Mesendoderm (in vitro differentiated cells): ENCODE results near the gene SAFB.
"Not testable (repeated sequence)": the region's sequence is repeated elsewhere in the genome, so short reads cannot be mapped to it uniquely, and the experiment has no call there.

Experiments
- DNase-seq: peaks from one replicate; pipeline ENCODE4 v3.0.0; 2013
- H2AK5ac ChIP-seq: 2 replicates; pipeline ENCODE4 v1.6.1; 2013; ENCODE audit warnings: low read length, inconsistent platforms
- H2BK120ac ChIP-seq: 2 replicates; pipeline ENCODE4 v1.6.1; 2013; ENCODE audit warnings: low read depth, mild to moderate bottlenecking, low read length, moderate library complexity, mixed read lengths
- H2BK15ac ChIP-seq: replicated peaks from 2 replicates; pipeline ENCODE4 v1.6.1; 2013; ENCODE audit warnings: low read depth, mild to moderate bottlenecking, moderate library complexity
- H2BK5ac ChIP-seq: 2 replicates; pipeline ENCODE4 v1.6.1; 2013; ENCODE audit warnings: low read length, inconsistent platforms
- H3K18ac ChIP-seq: 2 replicates; pipeline ENCODE4 v1.6.1; 2013; ENCODE audit warnings: mild to moderate bottlenecking, low read length, mixed read lengths
- H3K23ac ChIP-seq: one replicate; pipeline ENCODE4 v1.6.1; 2013; ENCODE audit warnings: low read length
- H3K27ac ChIP-seq: 2 replicates; pipeline ENCODE4 v1.5.1; 2013; ENCODE audit warnings: low read depth, mild to moderate bottlenecking, inconsistent platforms, low read length, moderate library complexity
- H3K27me3 ChIP-seq: 2 replicates; pipeline ENCODE4 v1.6.1; 2013; ENCODE audit warnings: low read length, control low read depth, mild to moderate bottlenecking, inconsistent platforms; ENCODE audit not compliant: insufficient read depth, poor library complexity
- H3K36me3 ChIP-seq: 2 replicates; pipeline ENCODE4 v1.6.1; 2013; ENCODE audit warnings: low read length, inconsistent platforms; ENCODE audit not compliant: control insufficient read depth, insufficient read depth
- H3K4ac ChIP-seq: one replicate; pipeline ENCODE4 v1.6.1; 2013; ENCODE audit warnings: low read depth, mild to moderate bottlenecking, low read length, moderate library complexity
- H3K4me1 ChIP-seq: 2 replicates; pipeline ENCODE4 v1.6.1; 2013; ENCODE audit warnings: low read depth, low read length, inconsistent platforms; ENCODE audit not compliant: control insufficient read depth
- H3K4me2 ChIP-seq: 2 replicates; pipeline ENCODE4 v1.6.1; 2013; ENCODE audit warnings: low read length
- H3K4me3 ChIP-seq: 2 replicates; pipeline ENCODE4 v1.5.1; 2013; ENCODE audit warnings: mild to moderate bottlenecking, low read length
- H3K56ac ChIP-seq: one replicate; pipeline ENCODE4 v1.6.1; 2013; ENCODE audit warnings: low read length
- H3K79me1 ChIP-seq: 2 replicates; pipeline ENCODE4 v1.6.1; 2013; ENCODE audit warnings: low read length, inconsistent platforms
- H3K79me2 ChIP-seq: 2 replicates; pipeline ENCODE4 v1.6.1; 2013; ENCODE audit warnings: mild to moderate bottlenecking, low read length; ENCODE audit not compliant: control insufficient read depth, insufficient read depth
- H3K9ac ChIP-seq: 2 replicates; pipeline ENCODE4 v1.6.1; 2013; ENCODE audit warnings: low read length, inconsistent platforms
- H4K5ac ChIP-seq: one replicate; pipeline ENCODE4 v1.6.1; 2013; ENCODE audit warnings: low read length
- H4K8ac ChIP-seq: one replicate; pipeline ENCODE4 v1.6.1; 2013; ENCODE audit warnings: low read depth, mild to moderate bottlenecking, control low read depth, low read length, moderate library complexity
- WGBS: extraction: QIAGEN DNeasy Blood & Tissue Kit; methylation state at CpG from one replicate; pipeline ENCODE4 v1.1.7; 2013; ENCODE audit warnings: low lambda C conversion rate, missing lambda C conversion rate; ENCODE audit not compliant: insufficient coverage; ENCODE audit errors: extremely low coverage; 5-methylcytosine and 5-hydroxymethylcytosine counted together

SAFB gene

GRCh38 chr19:5688262-5688881, 65.5 kb downstream of the SAFB start:
- Histone ChIP-seq H3K79me2 (peaks cover 33% of the 10 kb centered on the region), H3K36me3 (peaks cover 12% of the 10 kb centered on the region)
- H4K8ac ChIP-seq, H3K4me2 ChIP-seq, H2BK5ac ChIP-seq, H3K18ac ChIP-seq, H2BK15ac ChIP-seq, H3K9ac ChIP-seq, H3K4ac ChIP-seq, H3K27me3 ChIP-seq, H3K23ac ChIP-seq, H4K5ac ChIP-seq, H3K27ac ChIP-seq, H2BK120ac ChIP-seq, H3K56ac ChIP-seq, H3K4me3 ChIP-seq, H2AK5ac ChIP-seq, DNase-seq, H3K4me1 ChIP-seq, H3K79me1 ChIP-seq: not testable (repeated sequence)
- no CpG with 5 or more reads among the region's 13 CpGs for WGBS

- Histone ChIP-seq H3K4me3 (peak within 1 kb of the TSS; percentile 50), H3K4ac (peak within 1 kb of the TSS; percentile 74)
Measured at GRCh38 chr19:5690125-5690954, 67.5 kb downstream of the SAFB start, which contains the start of gene RPL36. TSS of gene RPL36 (plus strand) at chr19:5690295. CDS start at chr19:5690508, 213 bp downstream.

GRCh38 chr19:5690955-5691821, 68.3 kb downstream of the SAFB start:
- Histone ChIP-seq H3K56ac (peak overlapping the region; percentile 100), H3K23ac (peak overlapping the region; percentile 80), H3K79me1 (peaks cover 12% of the 10 kb centered on the region), H3K36me3 (peaks cover 16% of the 10 kb centered on the region), H2BK15ac (no peak overlapping the region), H3K4me3 (peak overlapping the region; percentile 50), H4K5ac (no peak overlapping the region), H2BK5ac (no peak overlapping the region), H3K4me2 (peak overlapping the region; percentile 64), H4K8ac (no peak overlapping the region), H3K9ac (peak overlapping the region; percentile 99), H3K79me2 (peaks cover 37% of the 10 kb centered on the region), H3K4ac (peak overlapping the region; percentile 74), H3K27ac (no peak overlapping the region), H2BK120ac (no peak overlapping the region), H3K4me1 (no peaks in the 10 kb centered on the region), H2AK5ac (no peak overlapping the region), H3K18ac (no peak overlapping the region), H3K27me3 (no peaks in the 10 kb centered on the region)
- no peak for DNase-seq
- no CpG with 5 or more reads among the region's 54 CpGs for WGBS

More at GRCh38 chr19:5690125-5690954, 67.5 kb downstream of the SAFB start, which contains the start of gene RPL36:
- Histone ChIP-seq H3K27me3 (no peaks in the 10 kb centered on the region), H3K9ac (peak within 1 kb of the TSS; percentile 99), H4K8ac (no peak within 1 kb of the TSS), H4K5ac (no peak within 1 kb of the TSS), H2BK120ac (no peak within 1 kb of the TSS), H3K79me2 (peaks cover 37% of the 10 kb centered on the region), H2BK15ac (no peak within 1 kb of the TSS), H3K27ac (peak within 1 kb of the TSS; percentile 24), H2AK5ac (peak within 1 kb of the TSS; percentile 89), H3K23ac (peak within 1 kb of the TSS; percentile 81), H3K4me1 (no peaks in the 10 kb centered on the region), H3K4me2 (peak within 1 kb of the TSS; percentile 64), H3K36me3 (peaks cover 16% of the 10 kb centered on the region), H3K56ac (peak within 1 kb of the TSS; percentile 100), H3K18ac (peak within 1 kb of the TSS; percentile 52), H2BK5ac (peak within 1 kb of the TSS; percentile 86), H3K79me1 (peaks cover 12% of the 10 kb centered on the region)
- WGBS, result no CpG with 5 or more reads among the region's 73 CpGs
- DNase-seq, result peak; percentile 97

- Histone ChIP-seq H3K4me2 (peak overlapping the region; percentile 64), H3K4me3 (no peak overlapping the region), H3K4ac (no peak overlapping the region), H2AK5ac (no peak overlapping the region), H3K79me1 (peaks cover 12% of the 10 kb centered on the region), H4K8ac (no peak overlapping the region), H3K27me3 (no peaks in the 10 kb centered on the region), H3K4me1 (no peaks in the 10 kb centered on the region), H3K27ac (no peak overlapping the region), H3K9ac (peak overlapping the region; percentile 99), H3K79me2 (peaks cover 37% of the 10 kb centered on the region), H3K36me3 (peaks cover 16% of the 10 kb centered on the region), H2BK5ac (no peak overlapping the region), H2BK15ac (no peak overlapping the region), H3K23ac (peak overlapping the region; percentile 80), H3K56ac (peak overlapping the region; percentile 100), H3K18ac (no peak overlapping the region), H4K5ac (no peak overlapping the region), H2BK120ac (no peak overlapping the region)
- no peak for DNase-seq
- no CpG with 5 or more reads among the region's 42 CpGs for WGBS
Measured at GRCh38 chr19:5691822-5692722, 69.2 kb downstream of the SAFB start.

GRCh38 chr19:5692723-5693194, 69.9 kb downstream of the SAFB start:
- Histone ChIP-seq H3K4me3 (no peak overlapping the region), H4K5ac (no peak overlapping the region), H3K27ac (no peak overlapping the region), H2BK5ac (no peak overlapping the region), H3K9ac (no peak overlapping the region), H2BK120ac (no peak overlapping the region), H2BK15ac (no peak overlapping the region), H3K27me3 (no peaks in the 10 kb centered on the region), H3K4me1 (no peaks in the 10 kb centered on the region), H3K36me3 (peaks cover 16% of the 10 kb centered on the region), H3K18ac (no peak overlapping the region), H3K23ac (peak overlapping the region; percentile 45), H3K4ac (no peak overlapping the region), H3K79me1 (peaks cover 12% of the 10 kb centered on the region), H3K79me2 (peaks cover 37% of the 10 kb centered on the region), H4K8ac (no peak overlapping the region), H3K4me2 (no peak overlapping the region), H2AK5ac (no peak overlapping the region), H3K56ac (peak overlapping the region; percentile 42)
- no peak for DNase-seq
- WGBS, result no CpG with 5 or more reads among the region's 7 CpGs
